K562 (cell line): Measurements from ENCODE around the gene GUCA1A. TPM values are rescaled to one million over a fixed set of nuclear protein-coding genes. Genes with fewer than 3 reads are reported as not detected.

Experiments
- FUS ChIP-seq: fragments of 200-400 bp; formaldehyde crosslinking; optimal IDR thresholded peaks from 2 replicates; pipeline ENCODE3; 2017; ENCODE audit warnings: low read depth, low read length
- L3MBTL2 ChIP-seq: fragments of 450-650 bp; IDR thresholded peaks from 2 replicates; pipeline ENCODE4 v1.6.1; 2016; ENCODE audit warnings: mild to moderate bottlenecking, moderate library complexity
- NCOA2 ChIP-seq, 2 experiments: fragments of 450-650 bp; IDR thresholded peaks; 2 replicates each; pipeline ENCODE4 v1.6.1; 2018; ENCODE audit warnings: mild to moderate bottlenecking in 2 of 2, moderate library complexity in 1 of 2; ENCODE audit not compliant: partially characterized antibody in 2 of 2
- NEUROD1 ChIP-seq: fragments of 150-350 bp; IDR thresholded peaks from 2 replicates; pipeline ENCODE4 v1.6.1; 2014; ENCODE audit warnings: borderline replicate concordance, low read length, low read depth; ENCODE audit not compliant: partially characterized antibody
- NFATC3 ChIP-seq: fragments of 450-650 bp; IDR thresholded peaks from 2 replicates; pipeline ENCODE4 v1.6.1; 2017; ENCODE audit warnings: mild to moderate bottlenecking
- PTTG1 ChIP-seq: fragments of 450-650 bp; IDR thresholded peaks from 2 replicates; pipeline ENCODE4 v1.6.1; 2016; ENCODE audit warnings: low read depth, mild to moderate bottlenecking, missing genetic modification characterization, missing compliant biosample characterization
- RNF2 ChIP-seq: sonication (generic); IDR thresholded peaks from 2 replicates; pipeline ENCODE4 v1.6.1; 2016
- SIN3B ChIP-seq: fragments of 450-650 bp; IDR thresholded peaks from 2 replicates; pipeline ENCODE4 v1.6.1; 2017; ENCODE audit warnings: low read depth, mild to moderate bottlenecking, moderate library complexity
- SIRT6 ChIP-seq: IDR thresholded peaks from one replicate; pipeline ENCODE4 v1.6.1; 2012; ENCODE audit warnings: low read depth, mild to moderate bottlenecking, control low read depth, inconsistent platforms, low read length, moderate library complexity
- SP1 ChIP-seq: sonication (generic); formaldehyde crosslinking; IDR thresholded peaks from 2 replicates; pipeline ENCODE4 v1.8.1; 2022; ENCODE audit warnings: mild to moderate bottlenecking, missing genetic modification reagents
- SREBF2 ChIP-seq: sonication (generic); formaldehyde crosslinking; IDR thresholded peaks from 2 replicates; pipeline ENCODE4 v1.4.0; 2020; ENCODE audit warnings: mild to moderate bottlenecking, missing genetic modification reagents
- TAF15 ChIP-seq: fragments of 200-400 bp; formaldehyde crosslinking; IDR thresholded peaks from 2 replicates; pipeline ENCODE4 v1.6.1; 2017; ENCODE audit warnings: mild to moderate bottlenecking, low read depth, low read length, moderate library complexity
- TAF7 ChIP-seq: fragments of 450-650 bp; IDR thresholded peaks from 2 replicates; pipeline ENCODE4 v1.6.1; 2016; ENCODE audit warnings: missing genetic modification characterization, missing compliant biosample characterization
- TEAD2 ChIP-seq: fragments of 450-650 bp; IDR thresholded peaks from 2 replicates; pipeline ENCODE4 v1.6.1; 2016; ENCODE audit warnings: missing genetic modification characterization, control low read depth, missing compliant biosample characterization
- ZBTB17 ChIP-seq: fragments of 450-650 bp; formaldehyde crosslinking; IDR thresholded peaks from 2 replicates; pipeline ENCODE4 v1.4.0; 2020; ENCODE audit warnings: mild to moderate bottlenecking
- ZC3H4 ChIP-seq: sonication (generic); formaldehyde crosslinking; IDR thresholded peaks from 2 replicates; pipeline ENCODE4 v1.9.0; 2021; ENCODE audit warnings: missing genetic modification reagents, borderline replicate concordance
- ZKSCAN3 ChIP-seq: fragments of 250-450 bp; sonication (Bioruptor Pico); IDR thresholded peaks from 2 replicates; pipeline ENCODE4 v1.4.0; 2020
- ZNF184 ChIP-seq: sonication (generic); formaldehyde crosslinking; IDR thresholded peaks from 2 replicates; pipeline ENCODE4 v1.5.0; 2020; ENCODE audit warnings: missing genetic modification reagents
- ZNF584 ChIP-seq: fragments of 200-800 bp; sonication (Bioruptor generic); IDR thresholded peaks from 2 replicates; pipeline ENCODE4 v1.6.1; 2016; ENCODE audit warnings: low read depth, mild to moderate bottlenecking, missing genetic modification characterization, missing compliant biosample characterization
- ZNF586 ChIP-seq: fragments of 450-650 bp; formaldehyde crosslinking; conservative IDR thresholded peaks from 2 replicates; pipeline ENCODE4 v1.4.0; 2020; ENCODE audit warnings: mild to moderate bottlenecking, moderate library complexity
- ZNF609 ChIP-seq: sonication (generic); formaldehyde crosslinking; IDR thresholded peaks from 2 replicates; pipeline ENCODE4 v1.8.1; 2023; ENCODE audit warnings: missing genetic modification reagents, mild to moderate bottlenecking, borderline replicate concordance
- ZNF644 ChIP-seq: fragments of 200-800 bp; sonication (Bioruptor generic); IDR thresholded peaks from 2 replicates; pipeline ENCODE4 v1.6.1; 2016; ENCODE audit warnings: low read depth, missing genetic modification characterization, missing compliant biosample characterization
- ZSCAN29 ChIP-seq: fragments of 450-650 bp; IDR thresholded peaks from 2 replicates; pipeline ENCODE4 v1.6.1; 2017
- polyA plus RNA-seq, 8 experiments: library from polyadenylated mRNA; depleted of rRNA in 4 of 8; stranded (reverse) in 5 of 8; unstranded in 3 of 8; fragments of >200 nt; fragmentation: Nextera tagmentation in 2 of 8; fragmentation: Illumina TruSeq in 1 of 8; extraction: Ambion mirVana in 2 of 8; extraction: Trizol in 1 of 8; gene quantifications; 2 replicates each; pipeline versions ENCODE4 v1.2.1 to v1.2.3, GENCODE V29; 2011 to 2014; ENCODE audit warnings: inconsistent platforms in 1 of 8, missing spikeins in 1 of 8
- total RNA-seq, 7 experiments: library from RNA; depleted of rRNA in 6 of 7; stranded (reverse); fragments of >200 nt in 6 of 7; fragmentation: Illumina TruSeq in 2 of 7; extraction: Trizol in 2 of 7; gene quantifications; 2 replicates each; pipeline versions ENCODE4 v1.2.1 to v1.2.3, GENCODE V29; 2011 to 2021; ENCODE audit warnings: low replicate concordance in 1 of 7
- TF ChIP-seq, protein P1 (sequence below): sonication (generic); formaldehyde crosslinking; IDR thresholded peaks from 2 replicates; pipeline ENCODE4 v1.8.0; 2022; ENCODE audit warnings: mild to moderate bottlenecking, missing genetic modification reagents
- TF ChIP-seq, protein P2 (sequence below): fragments of 450-650 bp; IDR thresholded peaks from 2 replicates; pipeline ENCODE4 v1.6.1; 2016; ENCODE audit warnings: low read depth, mild to moderate bottlenecking, moderate library complexity

GUCA1A gene
- total and polyA plus RNA-seq, 9 of the 15 experiments (the other 6 are each of a cell fraction or from before 2014, with no cell fraction given), result not detected

DNA sequence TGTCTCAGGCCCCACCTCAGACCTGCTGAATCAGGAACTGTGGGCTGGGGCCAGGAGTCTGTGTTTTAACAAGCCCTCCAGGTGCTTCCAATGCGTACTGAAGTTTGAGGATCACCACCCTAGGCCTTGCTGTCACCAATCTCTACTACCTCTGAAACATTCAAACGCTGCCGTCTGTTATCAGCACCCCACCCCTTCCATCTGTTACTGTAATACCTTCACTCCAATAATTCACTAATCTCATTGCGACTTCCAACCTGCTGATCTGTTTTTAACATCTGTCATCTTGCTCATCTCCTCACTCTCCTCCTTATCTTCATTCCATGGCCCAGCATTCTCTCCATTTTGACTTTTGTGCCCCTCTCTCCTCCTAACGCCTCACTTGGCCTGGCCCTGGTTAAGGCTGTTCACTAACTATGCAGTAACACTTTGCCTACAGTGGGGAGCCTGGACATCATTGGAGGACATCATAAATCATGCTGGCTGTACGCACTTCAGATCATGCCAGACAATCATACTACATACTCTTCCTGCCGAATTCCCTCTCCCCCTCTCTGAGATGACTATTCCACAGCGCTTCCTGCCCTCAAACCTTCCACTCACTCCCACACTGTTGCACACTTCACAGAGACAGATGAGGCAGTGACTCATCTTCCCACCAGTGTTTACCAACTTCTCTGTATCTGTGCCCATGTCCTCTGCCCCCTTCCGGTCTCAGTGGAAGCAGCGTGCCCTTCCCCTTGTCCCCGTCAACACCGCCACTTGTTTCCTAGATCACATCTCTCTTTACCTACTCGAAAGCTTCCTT, 24.6 kb downstream of the GUCA1A start (continued):
- TF ChIP-seq NCOA2 (IDR thresholded peaks at IDR 0.05; ENCODE audit: partially characterized antibody in 2 of 2) (peak; percentile 59 to 89), ZNF184 (CRISPR knock-in tag) (no peak), SREBF2 (CRISPR knock-in tag) (no peak), ZNF609 (CRISPR knock-in tag) (peak; percentile 82; the same call in 1 of the 2 replicates), RNF2 (peak; percentile 69), FUS (no peak), ZNF586 (CRISPR knock-in tag) (no peak), TAF7 (tag) (0 out of 2 replicates have a peak, but pooled peaks have one; percentile 4), SP1 (peak; percentile 79), ZNF584 (CRISPR knock-in tag) (peak; percentile 90), TAF15 (no peak), ZNF644 (peak; percentile 54; the same call in 1 of the 2 replicates), NFATC3 (peak; percentile 91), PTTG1 (tag) (no peak; the same call in 1 of the 2 replicates), SIN3B (no peak), ZSCAN29 (no peak), ZC3H4 (CRISPR knock-in tag) (no peak), L3MBTL2 (peak; percentile 52), SIRT6 (no peak), TEAD2 (tag) (peak; percentile 33; the same call in 1 of the 2 replicates), ZBTB17 (CRISPR knock-in tag) (no peak; the same call in 1 of the 2 replicates), ZKSCAN3 (CRISPR knock-in tag) (no peak), NEUROD1 (peak; percentile 57)
- TF ChIP-seq, protein P1, sequence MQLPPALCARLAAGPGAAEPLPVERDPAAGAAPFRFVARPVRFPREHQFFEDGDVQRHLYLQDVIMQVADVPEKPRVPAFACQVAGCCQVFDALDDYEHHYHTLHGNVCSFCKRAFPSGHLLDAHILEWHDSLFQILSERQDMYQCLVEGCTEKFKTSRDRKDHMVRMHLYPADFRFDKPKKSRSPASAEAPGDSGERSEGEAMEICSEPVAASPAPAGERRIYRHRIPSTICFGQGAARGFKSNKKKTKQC (CRISPR knock-in tag), result no peak
- TF ChIP-seq, protein P2, sequence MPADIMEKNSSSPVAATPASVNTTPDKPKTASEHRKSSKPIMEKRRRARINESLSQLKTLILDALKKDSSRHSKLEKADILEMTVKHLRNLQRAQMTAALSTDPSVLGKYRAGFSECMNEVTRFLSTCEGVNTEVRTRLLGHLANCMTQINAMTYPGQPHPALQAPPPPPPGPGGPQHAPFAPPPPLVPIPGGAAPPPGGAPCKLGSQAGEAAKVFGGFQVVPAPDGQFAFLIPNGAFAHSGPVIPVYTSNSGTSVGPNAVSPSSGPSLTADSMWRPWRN, result peak; percentile 81
